ENCODE data around the gene BUB3. TPM values are rescaled to one million over a fixed set of nuclear protein-coding genes. Genes with fewer than 3 reads are reported as not detected.
"Not testable (repeated sequence)": the region's sequence is repeated elsewhere in the genome, so short reads cannot be mapped to it uniquely, and the experiment has no call there.

Gene BUB3
- total RNA-seq, 2 experiments from 2014 or later = 265 to 267 TPM

- ChIA-PET CTCF (interaction anchor here (0.9 to 1.1 kb wide), 2 partner anchors 11 to 139 kb away, joined by 3 to 5 read pairs; no protein-coding TSS in a partner anchor), POLR2A (interaction anchor here (1.9 kb wide), 1 partner anchor 9 kb away, joined by 6 read pairs; no protein-coding TSS in a partner anchor)
- H3K4me3 Mint-ChIP-seq = peak overlapping the region; percentile 62
- DNase-seq (peak; percentile 54), ATAC-seq (peak; percentile 95)
- H3K27me3 Mint-ChIP-seq (ENCODE audit: low read depth) = no peaks in the 10 kb centered on the region
- H3K4me1 Mint-ChIP-seq (ENCODE audit: low read depth) = peaks cover 72% of the 10 kb centered on the region
- no peaks in the 10 kb centered on the region for H3K9me3 Mint-ChIP-seq (ENCODE audit: insufficient read depth)
- peak overlapping the region; percentile 88 for H3K27ac Mint-ChIP-seq
- peaks cover 91% of the 10 kb centered on the region for H3K36me3 Mint-ChIP-seq (ENCODE audit: low read depth)
Measured at GRCh38 chr10:123160311-123160980, 6.2 kb downstream of the BUB3 start.

DNA sequence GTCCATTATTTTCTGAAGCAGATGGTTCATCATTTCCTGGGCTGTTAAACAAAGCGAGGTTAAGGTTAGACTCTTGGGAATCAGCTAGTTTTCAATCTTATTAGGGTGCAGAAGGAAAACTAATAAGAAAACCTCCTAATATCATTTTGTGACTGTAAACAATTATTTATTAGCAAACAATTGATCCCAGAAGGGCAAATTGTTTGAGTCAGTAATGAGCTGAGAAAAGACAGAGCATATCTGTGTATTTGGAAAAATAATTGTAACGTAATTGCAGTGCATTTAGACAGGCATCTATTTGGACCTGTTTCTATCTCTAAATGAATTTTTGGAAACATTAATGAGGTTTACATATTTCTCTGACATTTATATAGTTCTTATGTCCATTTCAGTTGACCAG lies 10.1 kb downstream of the BUB3 start:
- ChIA-PET POLR2A (no interaction called here), CTCF (interaction anchor here (0.7 kb wide), 1 partner anchor 24 kb away, joined by 3 read pairs; no protein-coding TSS in a partner anchor)

DNA sequence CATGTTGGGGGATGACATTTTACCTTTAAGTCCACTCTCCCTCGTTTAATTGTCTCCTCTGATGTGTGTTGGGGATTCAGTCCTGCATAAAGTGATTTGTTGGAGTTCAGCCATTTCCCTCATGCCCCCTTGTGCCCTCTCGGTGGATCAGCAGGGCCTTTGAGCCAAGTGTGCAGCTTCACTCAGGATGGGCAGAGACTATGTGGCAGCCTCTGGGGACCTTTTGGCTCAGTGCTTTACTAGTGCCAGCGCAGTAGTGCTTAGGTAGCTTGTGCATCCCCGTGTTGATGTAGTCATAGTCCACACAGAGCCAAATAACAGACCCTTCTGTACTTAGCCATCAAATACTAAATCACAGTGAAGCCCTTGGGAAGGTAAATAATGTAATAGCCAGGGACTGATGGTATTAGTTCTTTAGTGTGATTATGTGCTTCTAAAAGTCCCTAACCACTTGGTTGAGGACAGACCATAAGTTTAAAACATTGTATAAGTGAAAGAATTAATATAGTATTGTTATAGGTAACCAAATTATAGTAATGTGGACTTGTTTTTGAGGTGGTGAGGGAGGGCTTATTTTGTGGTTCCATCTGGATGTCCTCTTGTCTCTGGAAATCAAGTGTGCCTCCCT lies 11.4 kb downstream of the BUB3 start:
- H3K9me3 Mint-ChIP-seq (ENCODE audit: insufficient read depth) = no peaks in the 10 kb centered on the region
- DNase-seq = no peak
- no peak for ATAC-seq
- ChIA-PET CTCF (interaction anchor here (0.9 kb wide), 2 partner anchors 9 to 12 kb away, joined by 3 read pairs; partner anchors contain the start of gene BUB3), POLR2A (interaction anchor here (0.6 to 0.7 kb wide), 2 partner anchors 10 to 12 kb away, joined by 3 to 4 read pairs; partner anchors contain the start of gene BUB3)
- no peaks in the 10 kb centered on the region for H3K27me3 Mint-ChIP-seq (ENCODE audit: low read depth)
- peaks cover 35% of the 10 kb centered on the region for H3K4me1 Mint-ChIP-seq (ENCODE audit: low read depth)
- no peak overlapping the region for H3K4me3 Mint-ChIP-seq
- H3K36me3 Mint-ChIP-seq (ENCODE audit: low read depth) = peaks cover 83% of the 10 kb centered on the region
- H3K27ac Mint-ChIP-seq = no peak overlapping the region

More for the DNA sequence above, 10.1 kb downstream of the BUB3 start:
- no peaks in the 10 kb centered on the region for H3K27me3 Mint-ChIP-seq (ENCODE audit: low read depth)
- peaks cover 48% of the 10 kb centered on the region for H3K4me1 Mint-ChIP-seq (ENCODE audit: low read depth)
- H3K4me3 Mint-ChIP-seq = no peak overlapping the region
- no peak for DNase-seq
- no peak overlapping the region for H3K27ac Mint-ChIP-seq
- no peak for ATAC-seq
- peaks cover 86% of the 10 kb centered on the region for H3K36me3 Mint-ChIP-seq (ENCODE audit: low read depth)
- H3K9me3 Mint-ChIP-seq (ENCODE audit: insufficient read depth) = no peaks in the 10 kb centered on the region

- H3K4me1 Mint-ChIP-seq (ENCODE audit: low read depth) = peaks cover 26% of the 10 kb centered on the region
- DNase-seq (no peak), ATAC-seq (no peak)
- H3K9me3 Mint-ChIP-seq (ENCODE audit: insufficient read depth) = no peaks in the 10 kb centered on the region
- peak overlapping the region; percentile 43 for H3K27ac Mint-ChIP-seq
- no peaks in the 10 kb centered on the region for H3K27me3 Mint-ChIP-seq (ENCODE audit: low read depth)
- POLR2A ChIA-PET = interaction anchor here (1.3 kb wide), 1 partner anchor 13 kb away, joined by 3 read pairs; the partner anchor contains the start of gene BUB3
- peaks cover 85% of the 10 kb centered on the region for H3K36me3 Mint-ChIP-seq (ENCODE audit: low read depth)
- H3K4me3 Mint-ChIP-seq = no peak overlapping the region
- CTCF ChIA-PET = no interaction called here
Measured at GRCh38 chr10:123166618-123167017, 12.4 kb downstream of the BUB3 start.

- Mint-ChIP-seq H3K36me3 (ENCODE audit: low read depth) (peaks cover 83% of the 10 kb centered on the region), H3K27me3 (ENCODE audit: low read depth) (no peaks in the 10 kb centered on the region), H3K27ac (no peak overlapping the region), H3K9me3 (ENCODE audit: insufficient read depth) (no peaks in the 10 kb centered on the region), H3K4me1 (ENCODE audit: low read depth) (peaks cover 11% of the 10 kb centered on the region), H3K4me3 (no peak overlapping the region)
- DNase-seq (no peak), ATAC-seq (no peak)
- CTCF ChIA-PET = no interaction called here
- POLR2A ChIA-PET = interaction anchor here (0.6 kb wide), 1 partner anchor 69 kb away, joined by 5 read pairs; no protein-coding TSS in a partner anchor
Measured at GRCh38 chr10:123170961-123171360, 16.8 kb downstream of the BUB3 start.

- CTCF ChIA-PET; DNase-seq; H3K9me3 Mint-ChIP-seq (ENCODE audit: insufficient read depth); H3K27ac Mint-ChIP-seq; ATAC-seq; H3K4me1 Mint-ChIP-seq (ENCODE audit: low read depth); H3K4me3 Mint-ChIP-seq; H3K27me3 Mint-ChIP-seq (ENCODE audit: low read depth): not testable (repeated sequence)
- peaks cover 83% of the 10 kb centered on the region for H3K36me3 Mint-ChIP-seq (ENCODE audit: low read depth)
- POLR2A ChIA-PET = interaction anchor here (0.6 to 1.2 kb wide), 2 partner anchors 18 to 68 kb away, joined by 3 to 5 read pairs; partner anchors contain the start of gene BUB3
Measured at GRCh38 chr10:123171616-123172015, 17.4 kb downstream of the BUB3 start.

GRCh38 chr10:123175389-123176387 lies 21.5 kb downstream of the BUB3 start:
- CTCF ChIA-PET = no interaction called here
- Mint-ChIP-seq H3K4me3 (no peak overlapping the region), H3K4me1 (ENCODE audit: low read depth) (no peaks in the 10 kb centered on the region)

DNA sequence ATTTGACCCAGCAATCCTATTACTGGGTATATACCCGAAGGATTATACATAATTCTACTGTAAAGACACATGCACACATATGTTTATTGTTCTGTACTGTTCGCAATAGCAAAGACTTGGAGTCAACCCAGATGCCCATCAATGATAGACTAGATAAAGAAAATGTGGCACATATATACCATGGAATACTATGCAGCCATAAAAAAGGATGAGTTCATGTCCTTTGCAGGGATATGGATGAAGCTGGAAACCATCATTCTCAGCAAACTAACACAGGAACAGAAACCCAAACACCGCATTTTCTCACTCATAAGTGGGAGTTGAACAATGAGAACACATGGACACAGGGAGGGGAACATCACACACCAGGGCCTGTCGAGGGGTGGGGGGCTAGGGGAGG lies 24.2 kb downstream of the BUB3 start:
- Mint-ChIP-seq H3K36me3 (ENCODE audit: low read depth) (peaks cover 60% of the 10 kb centered on the region), H3K9me3 (ENCODE audit: insufficient read depth) (peaks cover 12% of the 10 kb centered on the region)
- H3K4me1 Mint-ChIP-seq (ENCODE audit: low read depth); CTCF ChIA-PET; H3K4me3 Mint-ChIP-seq; H3K27ac Mint-ChIP-seq; H3K27me3 Mint-ChIP-seq (ENCODE audit: low read depth); POLR2A ChIA-PET; DNase-seq; ATAC-seq: not testable (repeated sequence)

More at GRCh38 chr10:123175389-123176387, 21.5 kb downstream of the BUB3 start:
- DNase-seq (no peak), ATAC-seq (no peak)
- H3K27me3 Mint-ChIP-seq (ENCODE audit: low read depth) = no peaks in the 10 kb centered on the region
- POLR2A ChIA-PET = interaction anchor here (0.6 kb wide), 1 partner anchor 22 kb away, joined by 3 read pairs; the partner anchor contains the start of gene BUB3
- peaks cover 6% of the 10 kb centered on the region for H3K9me3 Mint-ChIP-seq (ENCODE audit: insufficient read depth)
- H3K27ac Mint-ChIP-seq = no peak overlapping the region
- H3K36me3 Mint-ChIP-seq (ENCODE audit: low read depth) = peaks cover 75% of the 10 kb centered on the region

GRCh38 chr10:123180101-123181090 lies 26.2 kb downstream of the BUB3 start:
- ChIA-PET POLR2A (no interaction called here), CTCF (no interaction called here)
- ATAC-seq = no peak
- H3K27me3 Mint-ChIP-seq (ENCODE audit: low read depth) = no peaks in the 10 kb centered on the region
- peaks cover 27% of the 10 kb centered on the region for H3K9me3 Mint-ChIP-seq (ENCODE audit: insufficient read depth)
- H3K4me1 Mint-ChIP-seq (ENCODE audit: low read depth) = no peaks in the 10 kb centered on the region
- H3K27ac Mint-ChIP-seq = no peak overlapping the region
- H3K4me3 Mint-ChIP-seq = no peak overlapping the region
- H3K36me3 Mint-ChIP-seq (ENCODE audit: low read depth) = peaks cover 59% of the 10 kb centered on the region
- DNase-seq = no peak

GRCh38 chr10:123183724-123184123 lies 29.5 kb downstream of the BUB3 start:
- H3K9me3 Mint-ChIP-seq (ENCODE audit: insufficient read depth) = peaks cover 24% of the 10 kb centered on the region
- CTCF ChIA-PET = no interaction called here
- ATAC-seq (no peak), DNase-seq (no peak)
- H3K27me3 Mint-ChIP-seq (ENCODE audit: low read depth) = no peaks in the 10 kb centered on the region
- no peak overlapping the region for H3K4me3 Mint-ChIP-seq
- no peak overlapping the region for H3K27ac Mint-ChIP-seq
- H3K4me1 Mint-ChIP-seq (ENCODE audit: low read depth) = no peaks in the 10 kb centered on the region
- POLR2A ChIA-PET = interaction anchor here (0.6 kb wide), 1 partner anchor 42 kb away, joined by 3 read pairs; no protein-coding TSS in a partner anchor
- H3K36me3 Mint-ChIP-seq (ENCODE audit: low read depth) = peaks cover 53% of the 10 kb centered on the region

All from activated CD8-positive, alpha-beta T cell treated with anti-CD3 and anti-CD28 coated beads, Interleukin-2, amount 10 ng/mL, durations not matched to agents 7 days and 5 days (primary cell).